Ishikawa (cell line): ENCODE measurements around the gene MIR17HG.

ENCODE experiments used
- CREB1 ChIP-seq: IDR thresholded peaks from 2 replicates; pipeline ENCODE4 v1.6.1; 2012; ENCODE audit warnings: low read depth
- EP300 ChIP-seq: IDR thresholded peaks from 2 replicates; pipeline ENCODE4 v1.6.1; 2012; ENCODE audit warnings: borderline replicate concordance
- TAF1 ChIP-seq: IDR thresholded peaks from 2 replicates; pipeline ENCODE4 v1.6.1; 2012; ENCODE audit warnings: low read depth, mild to moderate bottlenecking

DNA sequence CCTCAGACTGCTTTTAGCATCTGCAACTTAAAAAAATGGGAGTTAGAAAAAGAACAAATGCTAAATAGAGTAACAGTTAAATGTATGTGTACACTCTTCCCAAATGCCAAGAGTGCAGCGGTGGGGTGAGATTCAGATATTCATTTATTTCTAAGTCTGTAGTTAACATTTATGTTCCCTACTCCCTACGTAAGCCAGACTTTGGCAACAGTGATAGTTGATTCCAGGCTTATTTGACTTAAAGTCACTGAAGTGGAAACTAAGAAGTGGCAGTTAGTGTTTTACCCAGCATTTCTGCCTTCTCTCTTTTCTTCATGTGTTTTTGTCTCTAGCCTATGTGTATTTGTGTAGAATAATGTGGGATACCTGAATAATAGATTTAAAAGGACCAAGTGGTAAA lies 4.5 kb downstream of the MIR17HG start:
- TF ChIP-seq EP300 (no peak), CREB1 (no peak), TAF1 (no peak)
